ENCODE measurements around the gene KCNC4.

Gene KCNC4

DNA sequence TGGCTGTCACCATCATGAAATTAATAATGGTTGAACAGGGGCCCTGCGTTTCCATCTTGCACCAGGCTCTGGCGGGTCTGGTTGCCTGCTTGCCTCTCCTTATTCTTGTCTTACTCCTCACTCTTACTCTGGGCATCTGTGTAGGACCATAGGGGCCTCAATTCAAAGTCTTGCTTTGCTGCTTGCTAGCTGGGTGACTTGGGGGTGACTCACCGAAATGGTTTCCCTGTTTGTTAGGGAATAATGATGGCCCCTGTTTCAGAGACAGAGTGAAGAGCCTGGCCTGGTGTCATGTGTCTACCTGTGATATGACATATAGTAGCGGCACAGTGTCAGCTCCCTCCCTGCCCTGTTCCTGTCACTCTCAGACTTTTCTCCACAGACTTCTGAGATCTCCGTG is 24.6 kb downstream of the KCNC4 start:
- no peak for DNase-seq

DNA sequence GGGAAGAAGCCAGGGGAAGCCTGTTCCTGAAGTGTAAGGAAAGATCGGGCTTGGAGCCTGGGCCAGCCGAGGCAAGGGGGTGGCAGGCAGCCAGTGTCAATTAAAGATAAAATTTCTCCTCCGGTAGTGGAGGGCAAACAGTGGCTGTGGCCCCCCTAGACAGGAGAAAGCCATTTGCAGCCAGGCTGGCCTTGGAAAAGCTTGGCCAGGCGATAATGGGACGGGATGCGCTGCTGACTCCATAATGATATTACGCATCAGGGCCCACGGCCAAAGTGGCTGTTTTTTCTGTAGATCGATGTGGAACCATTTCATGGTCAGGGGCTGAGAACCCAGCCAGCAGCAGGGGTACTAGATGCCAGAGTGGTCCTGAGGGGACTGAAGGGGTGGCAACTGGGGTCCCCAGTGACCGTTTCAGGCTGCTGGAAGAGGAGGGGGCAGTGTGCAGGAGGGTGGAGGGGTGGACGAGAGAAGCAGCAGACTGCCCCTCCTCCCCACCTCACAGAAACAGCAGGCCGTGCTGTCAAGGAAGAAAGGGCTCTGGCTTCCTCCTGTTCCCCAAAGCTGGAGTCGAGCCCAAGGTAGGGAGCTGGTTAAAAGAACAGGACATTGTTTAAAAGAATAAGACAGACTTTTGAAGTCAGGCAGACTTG is 25.2 kb downstream of the KCNC4 start:
- no peak for DNase-seq

DNA sequence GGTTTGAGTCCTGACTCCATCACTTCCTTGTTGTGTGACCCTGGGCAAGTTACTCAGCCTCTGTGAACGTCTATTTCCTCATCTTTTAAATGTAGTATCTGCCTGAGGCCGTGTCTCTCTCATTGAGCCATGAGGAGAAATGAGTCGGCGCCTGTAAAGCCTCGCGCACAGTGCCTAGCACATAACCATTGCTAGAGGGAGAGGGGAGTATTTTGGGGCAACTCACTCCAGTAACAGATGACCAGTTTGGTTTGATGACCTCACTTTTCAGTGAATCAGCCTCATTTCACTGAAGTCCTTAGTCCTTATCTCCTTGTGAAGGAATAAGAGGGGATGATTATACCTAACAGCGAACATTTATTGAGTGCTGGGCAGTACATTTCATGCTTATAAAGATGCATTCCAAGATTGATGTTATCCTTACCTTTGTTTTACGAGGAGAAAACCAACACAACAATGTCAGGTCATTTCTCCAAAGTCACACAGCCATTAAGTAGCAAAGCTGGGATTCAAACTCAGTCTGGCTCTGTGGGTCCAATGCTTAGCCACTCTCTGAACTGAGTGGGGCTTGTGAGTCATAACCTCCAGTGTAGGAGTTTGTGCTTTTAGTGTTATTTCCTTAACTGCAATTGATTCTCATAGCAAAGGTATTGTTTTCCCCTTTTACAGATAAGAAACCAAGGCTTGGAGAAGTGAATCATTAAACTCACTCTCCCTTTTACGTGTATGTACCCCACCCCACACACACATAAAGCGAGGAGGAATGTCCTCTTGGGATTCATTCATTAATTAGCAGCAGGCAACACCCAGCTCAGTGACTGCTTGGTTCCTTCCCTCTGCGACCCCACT is 25.9 kb downstream of the KCNC4 start:
- DNase-seq, result no peak

DNA sequence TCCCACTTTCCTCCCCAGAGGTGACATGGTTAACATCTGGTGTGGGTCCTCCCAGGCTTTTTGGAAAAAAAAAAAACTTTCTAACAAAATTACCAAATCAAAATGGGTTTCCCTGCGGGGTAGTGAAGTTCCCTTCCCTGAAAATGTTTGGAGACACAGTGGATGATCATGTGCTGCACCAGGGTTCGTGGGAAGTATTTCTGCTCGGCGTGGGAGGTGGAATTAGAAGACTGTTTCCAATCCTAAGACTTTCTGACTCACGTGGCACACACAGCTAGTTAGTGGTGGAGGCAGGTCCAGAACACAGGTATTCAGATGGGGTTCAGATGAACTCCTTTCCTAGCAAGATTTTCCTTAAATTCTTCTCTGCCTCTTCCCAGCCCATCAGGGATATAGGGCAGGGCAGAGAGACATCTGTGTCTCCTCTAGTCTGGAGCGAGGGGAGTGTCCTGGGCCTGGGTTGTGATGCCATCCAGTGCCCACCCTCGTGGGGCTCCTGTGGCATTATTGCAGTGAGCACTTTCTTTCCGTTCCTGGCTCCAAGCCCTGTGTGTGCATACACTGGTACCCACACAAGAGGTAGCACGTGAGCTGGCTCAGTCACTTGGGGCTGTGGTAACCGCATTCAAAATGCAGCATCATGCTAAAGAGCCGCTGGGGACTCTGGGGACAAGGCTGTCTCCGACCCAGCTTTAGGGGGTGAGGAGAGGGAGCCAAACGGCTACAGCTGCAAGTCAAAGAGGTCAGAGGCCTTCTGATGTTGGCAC is 27.5 kb downstream of the KCNC4 start:
- DNase-seq, result peak; percentile 78

DNA sequence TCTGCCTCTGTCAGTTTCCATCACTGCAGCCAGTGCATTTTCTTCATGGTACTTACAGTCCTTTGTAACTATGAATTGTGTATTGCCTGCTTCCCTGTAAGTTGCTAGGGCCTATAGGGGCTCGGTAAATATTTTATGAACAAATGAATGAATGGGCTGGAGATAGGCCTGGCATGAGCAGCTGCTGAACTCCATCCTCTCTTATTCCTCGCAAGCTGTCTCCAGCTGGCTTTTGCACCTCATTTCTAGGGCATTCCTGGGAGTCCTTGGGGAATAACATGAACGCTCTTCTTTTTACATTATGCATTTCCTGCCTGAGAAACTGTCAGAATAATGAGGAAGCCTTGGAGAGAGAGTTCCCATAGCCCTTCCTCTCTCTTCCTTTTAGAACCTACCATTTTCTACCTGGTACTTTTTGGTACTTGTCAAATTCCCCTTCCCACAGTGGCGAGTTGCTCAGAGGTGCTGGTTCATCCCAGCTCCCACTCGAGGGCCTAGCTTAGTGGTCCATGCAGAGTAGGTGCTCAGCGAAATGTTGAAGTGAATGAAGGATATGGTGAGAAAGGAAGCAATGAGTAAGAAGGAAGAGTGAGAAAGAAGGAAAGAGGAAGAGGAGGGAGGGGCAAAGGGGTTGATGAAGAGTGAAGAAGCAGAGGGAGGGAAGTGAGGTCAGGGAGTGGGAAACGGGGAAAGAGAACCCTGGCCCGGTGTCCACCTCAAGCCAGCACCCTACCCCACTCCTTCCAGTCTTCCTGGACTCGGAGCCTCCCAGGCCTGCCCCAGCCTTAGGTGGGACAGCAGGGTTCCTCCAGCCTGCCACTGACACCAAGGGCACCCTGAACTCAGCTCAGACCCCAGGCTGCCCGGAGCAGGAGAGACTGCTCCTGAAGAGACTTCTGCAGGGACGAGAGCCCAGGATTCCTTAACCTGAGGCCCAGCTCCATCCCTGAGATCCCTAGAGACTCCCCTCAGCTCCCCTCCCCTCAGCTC is 29.6 kb downstream of the KCNC4 start:
- DNase-seq, result no peak

DNA sequence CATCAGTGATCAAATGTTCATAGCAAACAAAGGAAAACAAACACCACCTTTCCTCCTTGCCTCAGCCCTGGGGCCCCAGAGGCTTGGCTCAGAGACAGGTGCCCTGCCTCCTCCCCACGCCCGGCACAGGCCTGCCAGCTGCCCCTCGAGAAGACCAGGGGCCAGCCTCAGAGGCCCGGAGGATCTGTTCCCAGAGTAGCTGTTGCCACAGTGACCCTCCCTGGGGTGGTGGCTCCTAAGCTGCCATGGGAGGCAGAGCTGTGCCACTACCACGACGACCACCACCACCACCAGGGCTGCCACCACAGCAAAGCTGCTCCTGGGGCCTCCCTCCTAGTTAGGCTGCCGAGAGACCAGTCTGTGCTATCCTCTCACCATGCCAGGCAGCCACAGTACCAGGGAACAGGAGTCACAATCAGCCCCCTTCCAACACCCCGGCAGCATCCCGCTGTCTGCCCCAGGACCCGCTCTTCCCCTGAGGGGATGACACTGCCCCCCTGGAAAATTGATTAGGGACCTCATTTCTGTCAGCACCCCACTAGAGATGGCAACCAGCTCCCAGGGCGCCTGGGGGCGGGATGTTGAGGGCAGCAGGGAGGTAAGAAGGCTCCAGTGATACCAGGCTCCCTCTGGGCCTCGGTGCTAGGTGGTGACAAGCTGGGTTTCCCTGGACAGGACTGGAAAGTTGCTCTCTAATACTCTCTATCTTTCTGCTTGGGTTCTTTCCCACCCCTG is 30.5 kb downstream of the KCNC4 start:
- DNase-seq, result peak; percentile 45

DNA sequence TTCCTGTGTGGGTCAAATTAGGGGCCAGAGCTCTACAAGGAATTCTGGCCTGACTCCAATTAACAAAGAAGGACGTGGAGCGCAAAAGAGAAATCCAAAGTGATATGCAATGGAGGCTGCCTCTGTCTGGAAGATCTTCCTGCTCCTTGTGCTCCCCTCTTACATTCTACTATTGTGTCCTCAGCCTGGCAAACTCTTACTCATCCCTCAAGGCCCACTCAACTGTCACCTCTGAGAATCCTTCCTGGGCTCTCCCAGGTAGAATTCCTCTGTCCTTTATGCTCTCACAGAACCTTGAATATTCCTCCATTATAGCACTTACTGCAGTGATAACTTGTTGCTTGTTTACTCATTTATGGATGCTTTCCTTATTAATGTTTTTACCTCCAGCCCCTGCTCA is 31.4 kb downstream of the KCNC4 start:
- DNase-seq, result no peak

DNA sequence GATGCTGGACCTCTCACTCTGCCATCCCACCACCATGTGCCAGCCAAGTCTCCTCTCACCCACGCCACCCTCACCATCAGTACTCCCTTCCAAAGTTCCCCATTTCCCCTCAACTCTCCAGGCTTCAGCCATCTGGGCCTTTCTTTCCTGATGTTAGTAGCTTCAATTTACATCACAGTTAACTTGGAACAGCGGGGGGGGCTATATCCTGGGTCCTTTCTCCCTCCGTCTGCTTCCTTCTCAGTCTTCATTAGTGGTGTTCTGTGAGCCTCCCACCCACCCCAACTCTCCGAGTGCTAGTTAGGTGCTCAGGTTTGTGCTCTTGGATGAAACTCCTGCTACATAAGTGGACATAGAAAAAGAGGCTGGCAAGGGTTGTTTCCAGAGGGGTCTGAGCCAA is 31.9 kb downstream of the KCNC4 start:
- DNase-seq, result no peak

DNA sequence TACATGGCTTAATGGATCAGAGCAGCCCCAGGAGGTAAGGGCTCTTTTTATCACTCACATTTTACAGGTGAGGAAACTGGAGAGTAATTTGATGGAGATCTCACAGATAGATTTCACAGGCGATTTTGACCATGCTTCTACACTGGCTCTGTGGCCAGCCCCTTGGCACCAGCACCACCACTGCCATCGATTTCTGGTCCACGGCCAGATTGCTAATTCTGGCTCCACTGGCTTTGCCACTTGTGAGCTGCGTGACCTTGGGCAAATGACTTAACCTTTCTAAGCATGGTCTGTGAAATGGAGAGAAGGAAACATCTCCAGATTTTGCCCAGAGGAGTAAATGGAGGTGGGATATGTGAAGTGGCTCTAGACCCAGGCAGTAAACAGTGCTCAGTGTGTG is 32.6 kb downstream of the KCNC4 start:
- DNase-seq, result no peak

DNA sequence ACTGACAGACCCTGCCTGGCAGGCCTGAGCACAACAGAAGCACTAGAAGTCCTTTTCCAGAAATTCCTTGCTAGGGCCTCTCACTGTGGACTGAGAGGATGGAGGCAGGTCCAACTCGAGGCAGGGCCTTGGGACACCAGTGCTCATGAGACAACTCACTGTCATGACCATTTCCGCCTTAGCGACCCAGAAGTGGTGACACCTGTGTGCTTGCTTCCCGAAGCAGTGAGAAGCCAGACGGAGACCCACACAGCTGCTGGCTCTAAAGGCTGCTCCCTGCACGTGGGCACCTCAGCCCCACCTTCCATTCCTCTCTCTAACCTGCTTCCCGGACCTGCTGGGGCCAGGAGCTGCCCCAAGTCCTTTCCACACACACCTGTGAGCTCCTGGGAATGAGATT is 33.0 kb downstream of the KCNC4 start:
- DNase-seq, result no peak

DNA sequence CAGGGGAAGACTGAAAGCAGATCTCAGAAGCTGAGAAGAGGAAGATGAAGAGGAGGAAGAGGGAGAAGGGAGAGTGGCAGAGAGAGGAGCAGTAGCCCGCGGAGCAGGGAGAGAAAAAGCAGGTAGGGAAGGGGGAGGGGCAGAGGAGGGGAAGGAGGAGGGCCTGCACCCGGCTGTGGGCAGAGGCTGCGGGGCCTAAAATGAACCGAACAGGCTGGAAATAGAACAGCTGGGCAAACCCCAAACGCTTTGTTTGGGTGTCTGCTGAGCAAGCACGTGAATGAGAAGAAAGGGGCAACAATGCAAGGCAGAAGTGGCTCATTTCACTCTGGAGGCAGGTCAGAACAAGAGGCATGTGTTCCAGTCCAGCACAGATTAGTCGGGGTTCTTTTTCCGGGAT is 33.5 kb downstream of the KCNC4 start:
- no peak for DNase-seq

DNA sequence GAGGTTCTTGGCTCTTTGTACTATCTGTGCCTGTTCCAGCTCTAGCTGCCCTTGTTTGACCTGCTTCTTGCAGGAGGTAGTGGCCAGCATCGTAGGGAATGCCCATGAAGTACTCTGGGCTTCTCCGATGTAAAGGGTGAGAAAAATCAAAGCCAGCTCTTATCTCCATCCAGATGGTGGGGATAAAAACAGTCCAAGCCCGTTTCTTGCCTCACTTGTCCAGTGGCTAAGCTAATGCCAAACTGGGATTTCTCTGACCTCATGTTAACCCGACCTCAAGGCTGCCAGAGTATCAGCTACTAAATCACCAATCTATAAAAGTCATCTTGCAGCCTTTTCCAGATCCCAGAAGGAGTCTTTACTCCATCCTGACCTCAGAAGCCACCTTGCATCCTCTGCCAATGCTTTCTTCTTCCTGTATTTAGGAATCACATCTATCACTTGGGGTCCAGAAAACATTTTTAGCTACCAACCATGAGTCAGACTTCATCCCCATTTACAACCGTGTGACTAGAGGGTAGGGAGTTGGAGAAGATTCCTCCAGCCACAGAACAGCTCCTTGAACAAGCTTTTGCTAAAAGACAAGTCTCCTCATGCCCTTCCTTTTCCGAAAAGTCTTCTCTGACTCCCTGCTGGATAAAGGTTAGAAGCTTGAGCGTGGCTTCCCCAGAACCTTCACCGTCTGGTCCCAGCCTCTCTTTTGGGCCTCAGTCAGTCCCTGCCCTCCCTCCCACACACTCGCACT is 35.9 kb downstream of the KCNC4 start:
- DNase-seq, result no peak

DNA sequence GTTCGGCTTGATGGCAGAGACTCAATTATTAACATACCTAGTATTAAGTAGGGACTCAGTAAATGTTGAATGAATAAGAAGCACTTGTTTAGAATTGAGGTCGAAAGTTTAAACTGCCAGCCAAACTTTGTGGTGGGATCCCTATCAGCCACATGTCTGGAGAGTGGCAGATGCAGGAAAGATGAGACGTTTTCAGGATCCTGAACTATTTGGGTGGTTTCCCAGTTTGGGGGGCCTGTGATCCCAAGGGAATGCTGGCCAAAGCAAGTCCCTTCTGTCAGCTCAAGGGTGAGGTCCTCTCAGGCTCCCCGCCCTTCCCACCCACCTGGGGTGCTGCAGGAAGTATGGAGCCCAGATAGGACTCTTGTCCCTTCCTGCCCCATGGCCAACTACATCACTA is 38.6 kb downstream of the KCNC4 start:
- DNase-seq, result no peak

DNA sequence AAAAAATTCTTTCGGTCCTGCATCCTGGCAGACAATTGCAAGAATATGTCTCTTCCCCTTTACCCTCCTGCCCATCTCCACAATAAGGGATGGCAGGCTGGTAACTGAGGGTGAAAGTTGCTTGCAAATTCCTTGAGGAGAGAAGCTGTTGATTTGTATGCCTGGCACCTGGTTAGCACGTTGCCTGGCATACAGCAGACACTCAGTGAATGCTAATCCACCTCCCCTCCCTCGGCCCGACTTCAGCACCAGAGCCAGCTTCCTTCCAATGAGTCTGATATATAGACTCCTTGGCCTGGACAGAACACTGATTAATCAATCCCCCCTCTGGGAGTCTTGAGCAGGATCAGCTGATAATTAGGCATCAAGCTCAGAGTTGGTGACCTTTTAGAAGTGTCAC is 39.1 kb downstream of the KCNC4 start:
- no peak for DNase-seq

DNA sequence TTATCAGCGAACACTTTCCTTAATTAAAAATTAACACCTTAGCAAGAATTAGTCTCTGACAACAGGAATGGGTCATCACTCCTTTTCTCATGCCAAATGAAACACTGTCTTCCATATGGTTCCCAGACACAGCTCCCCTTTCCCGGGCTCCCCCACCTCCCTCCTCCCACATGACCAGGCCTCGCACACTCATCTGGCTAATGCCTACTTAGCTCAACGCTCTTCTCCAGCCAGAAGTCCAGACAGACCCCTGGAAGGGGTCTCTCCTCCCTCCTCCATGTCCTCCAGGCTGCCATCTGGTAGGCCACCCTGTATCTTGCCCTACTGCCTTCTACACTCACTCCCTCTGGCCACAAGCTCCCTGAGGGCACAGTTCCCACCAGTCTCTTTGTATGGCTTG is 39.9 kb downstream of the KCNC4 start:
- no peak for DNase-seq

DNA sequence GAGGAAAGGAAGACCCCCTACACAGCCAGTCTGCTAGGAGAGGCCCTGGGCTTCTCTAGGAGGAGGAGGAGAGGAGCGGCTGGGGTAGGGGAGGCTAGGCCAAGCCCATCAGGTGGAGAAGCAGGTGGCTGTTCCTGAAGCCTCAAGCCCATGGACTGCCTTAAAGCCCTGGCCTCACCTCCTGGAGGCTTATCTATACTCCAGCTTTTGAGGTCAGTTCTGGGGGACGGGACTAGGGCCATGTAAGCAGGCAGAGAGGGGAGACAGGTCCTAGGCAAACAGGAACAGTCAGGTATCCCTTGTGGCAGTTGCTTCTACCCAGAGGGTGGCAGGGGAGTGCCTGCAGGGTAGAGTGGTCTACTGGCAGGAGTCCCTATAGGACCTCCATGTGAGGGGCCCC is 40.6 kb downstream of the KCNC4 start:
- DNase-seq, result no peak

DNA sequence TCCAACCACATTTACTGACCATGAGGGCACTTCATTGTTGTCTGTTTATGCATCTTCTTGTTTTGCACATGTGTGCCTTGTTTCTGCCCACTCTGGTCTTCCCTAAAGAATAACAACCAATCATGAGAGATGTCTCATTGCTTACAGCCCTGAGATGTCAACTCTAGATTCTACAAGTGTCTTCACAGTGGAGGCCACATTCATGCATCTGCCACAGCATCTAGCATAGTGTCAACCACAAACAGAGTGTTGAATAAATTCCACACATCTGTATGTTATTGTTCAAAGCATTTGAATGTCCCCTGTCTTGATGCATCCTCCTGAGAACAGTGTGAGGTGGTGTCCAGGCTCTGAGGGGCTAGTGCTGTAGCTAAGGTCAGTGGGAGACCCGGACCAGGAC is 43.1 kb downstream of the KCNC4 start:
- no peak for DNase-seq

DNA sequence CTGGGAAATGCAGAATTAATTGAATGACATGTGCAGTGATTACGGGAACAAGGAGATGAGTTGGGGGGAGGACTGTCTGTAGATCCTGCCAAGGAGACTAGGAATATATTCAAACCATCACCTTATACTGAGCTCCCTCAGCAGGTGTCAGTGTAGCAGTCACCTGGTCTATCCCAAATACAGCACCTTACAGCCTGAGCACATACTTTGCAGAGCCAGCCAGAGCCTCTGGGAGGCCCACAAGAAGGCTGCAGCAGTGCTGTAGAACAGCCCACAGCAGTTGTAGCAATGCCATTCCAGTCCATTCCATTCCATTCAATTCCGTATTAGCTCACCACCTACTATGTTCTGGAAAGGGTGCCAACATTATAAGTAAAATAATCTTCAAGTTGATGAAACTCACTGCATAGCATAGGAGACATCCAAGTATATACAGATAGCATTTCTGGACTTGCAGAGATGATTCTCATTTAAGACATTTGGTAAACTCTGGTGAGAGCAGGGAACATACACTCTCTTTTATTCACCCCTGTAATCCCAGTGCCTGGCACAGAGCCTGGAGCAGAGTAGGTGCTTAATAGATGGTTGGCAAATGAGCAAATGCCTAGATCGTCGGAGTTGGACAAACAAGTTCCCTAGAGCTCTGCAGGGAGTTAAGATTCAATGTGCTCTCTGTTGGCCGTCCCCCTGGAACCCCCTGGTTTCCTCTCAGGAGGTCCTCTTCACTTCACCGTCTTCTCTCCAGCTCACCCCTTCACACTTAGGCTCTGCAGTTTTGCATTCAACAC is 44.7 kb downstream of the KCNC4 start:
- no peak for DNase-seq

DNA sequence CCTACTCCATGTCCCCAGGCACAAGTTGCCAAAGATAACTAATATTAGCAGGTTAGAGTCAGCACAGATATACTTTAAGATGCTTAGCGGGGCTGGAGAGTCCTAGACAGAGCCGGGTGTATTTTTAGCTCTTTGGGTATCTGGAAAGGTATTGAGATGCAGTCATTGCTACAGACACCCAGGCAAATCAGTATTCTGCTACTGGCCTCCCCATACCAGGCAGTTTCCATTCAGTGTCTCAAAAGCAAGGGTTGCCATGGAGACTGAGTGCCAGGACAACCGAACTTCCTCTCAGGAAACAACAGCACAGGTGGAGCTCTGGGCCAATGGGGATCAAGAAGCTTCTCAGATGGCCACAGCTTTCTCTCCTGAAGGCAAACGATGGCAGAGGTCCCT is 45.3 kb downstream of the KCNC4 start:
- peak; percentile 14 for DNase-seq

DNA sequence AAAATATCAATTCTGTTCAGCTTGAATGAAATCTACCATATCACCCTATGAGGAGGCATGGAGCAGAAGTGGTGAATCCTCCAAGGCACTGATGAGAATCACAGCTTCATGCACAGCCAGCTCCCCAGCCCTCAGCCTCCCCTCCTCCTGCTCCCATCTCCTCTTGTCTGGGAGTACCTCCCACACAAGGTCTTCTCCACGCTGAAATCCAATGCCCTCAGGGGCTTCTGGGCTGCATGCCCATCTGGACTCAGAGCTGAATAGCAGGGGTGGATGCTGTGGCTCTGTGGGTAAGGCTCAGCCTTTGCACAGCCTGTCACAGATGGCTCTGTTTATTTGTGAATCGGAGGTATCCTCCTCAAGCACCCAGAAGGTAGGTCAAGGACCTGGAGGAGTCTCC is 48.6 kb downstream of the KCNC4 start:
- no peak for DNase-seq
